HG02840 (cell line): ENCODE data around the gene MIR17HG.

ENCODE experiments used
- ATAC-seq: cut with Tn5 transposase; IDR thresholded peaks from one replicate; pipeline ENCODE4 v1.9.1; 2021; ENCODE audit warnings: mild to moderate bottlenecking, moderate library complexity, moderate number of reproducible peaks; ENCODE audit not compliant: unreplicated experiment, low FRiP score

MIR17HG gene

DNA sequence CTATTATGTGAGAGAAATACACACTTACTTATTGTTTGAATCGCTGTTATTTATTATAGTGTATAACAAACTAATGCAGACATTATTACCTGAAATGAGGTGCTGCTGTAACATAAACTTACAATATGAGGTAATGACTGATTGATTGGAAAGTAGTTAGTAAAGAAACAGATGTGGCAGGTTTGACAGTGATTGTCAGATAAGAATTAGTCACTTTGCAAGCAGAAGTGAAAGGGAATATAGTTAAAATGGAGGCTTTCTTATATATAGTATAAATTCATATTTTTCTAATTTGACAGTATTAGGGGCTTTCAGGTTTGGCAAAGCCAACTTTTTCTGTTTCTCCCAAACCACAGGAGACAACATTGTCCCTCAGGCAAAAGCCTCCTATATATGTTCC lies 20.6 kb downstream of the MIR17HG start:
- ATAC-seq: no peak

DNA sequence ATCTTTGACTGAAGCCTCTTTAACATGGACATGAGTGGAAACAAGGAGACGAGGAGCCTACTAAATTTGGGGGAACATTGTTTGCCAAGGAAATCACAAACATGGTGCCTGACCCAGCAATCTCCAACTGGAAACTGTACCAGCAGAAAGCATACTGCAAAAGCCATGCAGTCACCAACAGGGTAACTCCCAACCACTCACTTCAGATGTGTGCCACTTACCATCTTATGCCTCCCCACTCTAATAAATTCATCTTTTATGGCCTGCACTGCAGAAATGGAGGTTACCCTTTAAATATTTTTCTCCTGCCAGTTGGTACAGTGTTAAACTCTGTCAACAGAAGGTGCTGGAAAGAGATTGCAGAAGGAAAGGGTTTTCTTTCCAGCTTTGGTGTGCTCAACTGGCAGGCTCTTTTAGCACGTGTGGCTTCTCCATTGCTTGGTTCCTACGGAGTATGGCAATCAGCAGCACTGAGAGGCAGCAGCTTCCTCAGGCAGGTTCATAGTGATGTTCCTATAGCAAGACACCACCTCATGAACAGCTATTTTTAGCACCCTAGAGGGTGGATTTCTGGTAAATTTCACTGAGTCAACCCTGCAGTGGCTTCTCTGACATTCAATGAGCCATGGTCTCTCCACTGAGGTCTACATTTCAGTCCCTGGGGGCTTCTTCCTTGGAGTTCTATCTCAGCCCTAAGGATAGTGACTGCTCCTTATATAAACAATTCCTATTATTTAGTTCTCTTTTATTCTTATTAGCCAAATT lies 21.4 kb downstream of the MIR17HG start:
- ATAC-seq: no peak

DNA sequence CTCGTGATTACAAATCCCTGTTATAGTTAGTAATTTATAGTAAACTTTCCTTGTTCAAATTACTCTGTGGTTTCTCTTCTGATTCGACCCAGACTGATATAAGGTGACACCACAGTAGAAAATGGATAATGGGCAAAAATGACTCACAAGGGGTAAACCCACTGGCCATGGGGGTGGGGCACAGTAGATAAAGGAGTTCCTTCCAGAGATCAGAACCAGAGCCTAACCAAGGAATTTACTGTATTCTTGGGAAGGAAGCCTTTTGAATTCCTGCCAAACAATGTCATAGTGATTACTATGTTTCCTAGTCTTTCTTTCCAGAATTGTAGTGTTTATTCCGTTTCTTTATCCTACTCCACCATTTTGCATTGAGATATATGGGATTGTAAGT lies 21.9 kb downstream of the MIR17HG start:
- ATAC-seq: no peak

DNA sequence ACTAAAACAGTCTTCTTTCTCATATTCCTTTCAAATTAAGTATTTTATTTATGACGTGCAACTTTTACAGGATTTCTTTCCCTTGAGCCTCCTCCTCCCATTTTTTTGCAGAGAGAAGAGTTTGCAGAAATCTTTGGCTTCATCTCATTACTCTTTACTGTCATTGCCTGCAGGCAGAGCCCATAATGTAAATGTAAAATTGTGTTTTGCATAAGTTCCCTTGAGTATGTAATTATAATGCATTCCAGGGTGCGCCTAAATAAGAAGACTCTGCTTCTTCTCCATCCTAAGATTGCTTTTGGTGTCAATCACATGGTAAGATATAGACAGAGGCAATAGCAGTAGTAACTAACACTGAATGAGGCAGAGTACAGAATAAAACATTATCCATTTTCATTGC lies 23.0 kb downstream of the MIR17HG start:
- ATAC-seq: no peak

DNA sequence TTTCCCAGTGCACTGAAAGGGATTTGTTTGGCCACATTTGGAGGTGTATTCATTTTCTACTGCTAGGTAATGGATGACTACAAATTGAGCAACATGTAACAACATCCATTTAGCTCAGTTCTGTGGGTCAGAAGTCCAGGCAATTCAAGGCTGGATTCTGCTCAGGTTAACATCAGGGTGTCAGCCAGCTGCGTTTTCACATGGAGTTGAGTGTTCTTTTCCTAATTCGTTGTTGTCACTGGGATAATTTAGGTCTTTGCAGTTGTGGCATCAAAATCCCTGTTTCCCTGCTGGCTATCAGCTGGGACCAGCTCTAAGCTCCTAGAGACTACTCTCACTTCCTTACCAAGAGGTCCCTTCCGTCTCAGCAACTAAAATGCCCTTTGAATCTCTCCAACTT lies 25.4 kb downstream of the MIR17HG start:
- ATAC-seq: no peak

DNA sequence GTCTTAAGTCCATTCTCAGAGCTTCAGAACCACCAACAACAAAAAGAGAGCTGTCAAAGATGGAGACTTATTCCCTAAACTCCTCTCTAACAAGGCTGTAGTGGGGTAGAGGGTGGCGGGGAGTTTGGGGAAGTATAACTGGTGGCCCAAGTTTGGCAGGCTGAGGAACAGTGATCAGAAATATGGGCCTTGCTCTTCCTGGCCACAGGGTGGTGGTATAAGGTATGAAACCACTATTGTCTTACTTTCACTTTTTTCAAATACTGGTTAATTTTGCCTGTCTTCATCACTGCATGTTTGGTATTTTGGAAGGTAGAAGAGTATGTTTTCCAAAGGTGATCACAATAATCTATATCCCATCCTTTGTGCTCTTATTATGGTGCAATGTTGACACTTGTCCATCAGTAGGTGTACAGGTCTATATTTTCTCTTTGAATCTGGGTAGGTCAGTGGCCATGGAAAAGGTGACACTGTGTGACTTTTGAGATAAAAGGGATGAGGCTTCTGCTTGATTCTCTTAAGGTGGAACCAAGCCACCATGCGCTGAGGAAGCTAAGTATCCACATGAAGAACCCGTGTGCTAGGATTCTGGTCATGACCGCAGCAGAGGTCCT lies 27.7 kb downstream of the MIR17HG start:
- peak; percentile 91 for ATAC-seq

DNA sequence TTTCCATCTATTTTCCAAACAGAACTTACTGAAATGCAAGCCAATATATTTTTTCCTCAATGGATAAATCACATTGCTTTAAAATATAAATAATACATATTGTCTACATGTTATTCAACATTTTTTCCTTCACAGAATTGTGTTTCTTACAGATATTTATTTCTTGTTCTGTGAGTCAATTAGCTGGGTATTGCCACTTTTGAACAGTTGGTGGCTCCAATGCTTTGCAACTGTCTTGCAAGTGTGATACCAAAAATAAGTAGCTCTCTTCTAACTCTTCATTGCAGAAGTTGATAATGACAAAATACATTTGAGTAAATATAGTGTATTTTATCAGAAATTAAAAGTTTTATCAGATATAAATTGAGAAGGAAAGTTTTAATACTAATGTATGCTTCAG lies 33.9 kb downstream of the MIR17HG start:
- ATAC-seq: no peak

DNA sequence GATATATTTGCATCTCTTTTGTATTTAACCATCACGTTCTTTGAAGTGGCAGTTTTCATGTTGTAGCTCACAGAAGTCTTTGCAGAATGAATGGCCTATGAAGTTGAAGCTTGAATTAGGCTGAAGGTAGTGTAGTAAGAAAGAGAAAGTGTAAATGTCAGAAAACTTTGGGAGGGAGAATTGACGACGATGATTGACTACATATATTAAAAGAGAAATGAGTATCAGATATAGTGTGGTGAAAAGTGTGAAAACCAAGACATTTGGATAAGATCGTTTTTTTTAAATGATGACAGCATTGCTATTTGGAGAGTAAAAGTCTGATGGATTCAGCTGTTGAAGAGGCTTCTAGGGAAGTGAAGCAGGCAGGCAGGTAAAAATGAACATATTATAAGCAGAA lies 36.3 kb downstream of the MIR17HG start:
- no peak for ATAC-seq

DNA sequence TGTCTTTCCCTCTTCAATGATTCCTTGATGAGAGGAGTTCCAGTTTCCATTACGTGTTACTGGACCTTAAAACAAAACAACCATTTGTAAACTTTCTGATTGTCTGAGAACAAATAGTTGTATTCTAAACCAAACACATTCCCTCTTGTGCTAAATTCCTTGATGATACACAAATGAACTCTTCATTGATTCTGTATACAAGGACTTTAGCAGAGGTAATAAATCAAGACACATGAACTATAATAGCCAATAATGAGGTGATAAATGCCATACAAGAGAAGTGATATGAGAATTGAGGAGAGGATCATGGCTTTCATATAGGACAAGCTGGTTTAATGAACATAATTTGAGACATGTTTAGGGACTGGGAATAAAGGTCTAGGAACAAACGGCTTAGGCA lies 37.4 kb downstream of the MIR17HG start:
- ATAC-seq: no peak

DNA sequence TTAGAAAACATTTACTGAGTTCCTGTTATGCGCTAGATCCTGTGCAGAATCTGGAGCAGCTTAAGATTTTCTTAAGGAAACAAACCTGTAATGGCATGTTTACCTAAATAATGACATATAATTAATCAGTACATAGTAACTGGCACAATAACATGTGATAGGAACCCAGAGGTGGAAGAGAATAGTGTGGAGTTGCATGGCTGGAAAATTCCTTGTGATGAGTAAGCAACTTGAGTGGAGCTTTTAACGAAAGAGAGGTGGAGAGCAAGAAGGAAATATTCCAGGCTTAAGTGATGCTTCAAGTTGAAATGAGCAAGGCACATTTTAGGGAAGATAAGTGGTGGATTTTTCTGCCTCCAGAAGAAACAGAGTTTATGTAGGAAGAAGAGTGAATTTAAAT lies 41.7 kb downstream of the MIR17HG start:
- no peak for ATAC-seq

DNA sequence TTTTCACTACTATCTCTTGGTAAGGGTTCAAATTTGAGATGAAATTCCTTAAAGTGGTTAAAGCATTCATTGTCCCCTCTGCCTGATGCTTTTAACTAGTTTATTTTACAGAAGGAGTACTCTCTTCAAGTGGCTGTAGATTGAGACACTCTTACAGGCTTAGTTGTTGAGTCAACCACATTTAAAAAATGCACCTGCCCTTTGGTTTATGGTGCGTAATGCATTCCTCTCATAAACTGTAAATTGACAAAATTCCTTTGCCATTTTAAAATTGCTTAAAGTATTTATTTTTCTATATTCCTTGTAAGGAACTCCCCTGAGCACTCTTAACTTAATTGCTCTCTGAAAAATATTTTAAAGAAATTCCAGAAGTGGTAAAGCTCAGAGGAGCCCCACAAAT lies 50.1 kb downstream of the MIR17HG start:
- ATAC-seq: no peak

DNA sequence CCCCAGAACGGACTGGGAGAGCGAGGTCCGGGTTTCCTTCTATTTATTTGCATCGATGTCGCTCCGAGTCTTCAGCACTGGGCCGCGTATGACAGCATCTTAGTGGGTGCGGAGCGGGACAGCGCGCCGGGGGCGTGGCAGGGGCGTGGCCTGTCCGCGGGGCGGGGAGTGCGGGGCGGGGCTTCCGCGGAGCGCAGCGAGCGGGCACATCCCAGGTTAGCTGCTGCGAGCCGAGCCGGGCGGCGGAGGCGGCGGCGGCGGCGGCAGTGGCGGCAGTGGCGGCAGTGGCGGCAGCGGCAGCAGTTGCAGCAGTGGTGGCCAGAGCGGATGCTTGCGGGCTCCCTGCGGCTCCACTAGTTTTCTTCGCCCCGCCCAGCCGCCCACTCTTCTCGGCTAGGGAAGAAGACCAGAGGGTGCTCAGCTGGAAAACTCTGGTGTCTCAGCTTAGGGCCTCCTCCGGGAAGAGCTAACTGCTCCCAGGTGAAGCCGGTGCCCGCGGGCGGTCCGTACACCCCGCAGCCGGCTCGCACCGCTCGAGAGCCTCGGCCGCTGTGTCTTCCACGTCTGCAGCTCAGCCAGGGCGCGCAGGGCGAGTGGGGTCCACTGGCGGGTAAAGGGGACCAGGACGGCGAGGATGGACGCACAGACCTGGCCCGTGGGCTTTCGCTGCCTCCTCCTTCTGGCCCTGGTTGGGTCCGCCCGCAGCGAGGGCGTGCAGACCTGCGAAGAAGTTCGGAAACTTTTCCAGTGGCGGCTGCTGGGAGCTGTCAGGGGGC lies 51.1 kb downstream of the MIR17HG start, which contains the start of gene GPC5:
TSS of gene GPC5 (plus strand) at position 209 of the 776 bp plus-strand sequence.
- peak; percentile 96 for ATAC-seq

DNA sequence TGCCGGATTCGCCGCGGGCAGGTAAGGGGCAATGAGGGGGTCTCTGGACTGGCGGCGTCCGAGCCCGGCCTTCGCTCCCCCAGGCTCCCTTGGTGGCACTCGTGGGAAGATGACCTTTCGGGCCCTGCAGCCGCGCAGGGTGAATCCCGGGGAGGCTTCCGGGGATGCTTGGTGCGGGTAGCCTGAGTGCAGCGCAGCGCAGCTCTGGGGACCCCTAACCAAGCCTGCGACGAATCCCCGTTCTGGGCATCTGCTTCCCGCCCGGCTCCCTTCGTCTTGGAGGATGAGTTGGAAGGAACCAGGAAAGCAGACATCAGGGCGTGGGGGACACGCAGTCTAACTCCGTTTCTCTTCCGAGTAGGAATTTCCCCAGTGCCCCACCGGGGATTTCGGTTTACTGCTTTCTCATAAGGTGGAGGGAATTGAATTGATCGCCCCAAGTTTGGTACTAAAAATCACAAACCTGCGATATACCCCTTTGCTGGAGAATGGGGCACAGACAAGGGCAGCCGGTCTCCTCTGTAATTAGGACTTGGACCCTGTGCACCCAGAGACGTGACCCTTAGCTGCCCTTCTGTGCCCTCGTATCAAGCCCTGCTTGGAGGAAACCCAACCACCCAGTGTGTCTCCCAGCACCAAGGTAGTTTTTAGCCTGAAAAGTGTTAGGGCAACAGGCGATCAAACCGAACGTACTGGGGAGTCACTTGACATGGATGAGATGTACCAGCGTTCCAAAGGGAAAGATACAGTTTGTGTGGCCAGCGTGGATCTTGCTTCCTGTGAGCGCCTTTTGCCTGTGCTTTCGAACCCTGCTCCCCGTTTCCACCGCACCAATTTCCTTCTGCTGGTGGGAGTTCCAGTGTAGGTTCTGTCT lies 51.9 kb downstream of the MIR17HG start:
- ATAC-seq: no peak

DNA sequence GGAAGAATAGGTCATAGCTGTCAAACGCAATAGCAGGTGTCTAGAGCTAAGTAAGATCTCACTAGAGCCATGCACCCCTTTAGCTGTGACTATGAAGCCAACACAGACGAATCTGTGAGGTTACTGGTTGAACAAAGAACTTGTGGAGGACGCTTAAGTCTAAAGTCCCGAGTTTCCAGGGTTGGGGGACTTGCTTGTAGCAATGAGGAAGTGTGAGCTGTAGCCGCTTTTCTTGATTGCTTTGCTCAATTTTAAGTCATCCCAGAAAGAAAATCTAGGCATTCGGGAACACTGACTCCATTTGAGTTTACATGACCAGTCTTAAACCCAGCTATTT lies 52.5 kb downstream of the MIR17HG start:
- ATAC-seq: no peak

DNA sequence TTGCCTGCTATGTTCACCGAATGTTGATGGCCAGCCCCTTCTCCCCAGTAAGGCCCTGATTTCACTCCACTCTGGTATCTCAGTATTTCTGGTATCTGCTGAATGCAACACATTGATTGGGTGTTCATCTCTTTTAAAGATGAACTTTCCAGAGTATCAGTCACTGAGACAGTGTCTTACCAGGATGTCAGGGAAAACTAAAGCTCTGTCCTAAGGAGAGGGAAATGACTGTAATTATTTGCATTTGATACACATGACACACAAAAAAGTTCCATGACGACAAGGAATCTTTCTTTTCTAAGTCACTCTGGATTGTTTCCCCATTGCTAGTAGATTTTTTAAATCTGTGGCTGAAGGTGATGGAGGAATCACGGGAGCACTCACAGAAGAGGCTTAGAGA lies 53.2 kb downstream of the MIR17HG start:
- no peak for ATAC-seq

DNA sequence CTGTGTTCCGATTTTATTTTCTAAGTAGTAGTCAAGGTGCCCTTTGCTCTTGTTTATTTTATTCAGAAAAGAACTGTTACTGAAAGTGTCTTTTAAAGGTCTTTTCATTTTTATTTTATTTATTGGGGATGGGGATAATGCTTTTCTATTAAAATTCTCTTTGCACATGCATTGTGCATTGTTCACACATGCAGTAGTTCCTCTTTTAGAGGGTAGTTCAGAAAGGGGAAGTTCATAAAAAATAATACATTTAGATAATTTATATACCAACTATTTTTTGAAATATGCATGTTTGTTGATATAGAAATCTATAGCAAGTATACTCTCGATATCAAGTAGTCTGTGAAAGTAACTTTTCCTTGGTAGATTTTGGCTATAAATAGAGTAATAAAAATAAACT lies 54.4 kb downstream of the MIR17HG start:
- no peak for ATAC-seq
